HEK293T (cell line): ENCODE measurements around the gene FCN3.

Source experiments
- ARNT ChIP-seq: fragments of 450-650 bp; IDR thresholded peaks from 2 replicates; pipeline ENCODE4 v1.6.1; 2017; ENCODE audit warnings: mild to moderate bottlenecking
- BHLHE40 ChIP-seq: fragments of 450-650 bp; IDR thresholded peaks from 2 replicates; pipeline ENCODE4 v1.6.1; 2016; ENCODE audit warnings: mild to moderate bottlenecking, moderate library complexity, borderline replicate concordance
- ELF4 ChIP-seq: fragments of 450-650 bp; IDR thresholded peaks from 2 replicates; pipeline ENCODE4 v1.6.1; 2017; ENCODE audit warnings: antibody characterized with exemption
- HDGF ChIP-seq: fragments of 450-650 bp; IDR thresholded peaks from 2 replicates; pipeline ENCODE4 v1.6.1; 2017; ENCODE audit warnings: antibody characterized with exemption, borderline replicate concordance
- LEF1 ChIP-seq: fragments of 450-650 bp; IDR thresholded peaks from 2 replicates; pipeline ENCODE4 v1.6.1; 2017; ENCODE audit warnings: mild to moderate bottlenecking, borderline replicate concordance
- NFRKB ChIP-seq: fragments of 450-650 bp; IDR thresholded peaks from 2 replicates; pipeline ENCODE4 v1.6.1; 2016; ENCODE audit warnings: mild to moderate bottlenecking, moderate library complexity
- SP1 ChIP-seq: fragments of 450-650 bp; IDR thresholded peaks from 2 replicates; pipeline ENCODE4 v1.6.1; 2017
- TARDBP ChIP-seq: fragments of 450-650 bp; IDR thresholded peaks from 2 replicates; pipeline ENCODE4 v1.6.1; 2016
- ZNF384 ChIP-seq: fragments of 450-650 bp; IDR thresholded peaks from 2 replicates; pipeline ENCODE4 v1.6.1; 2016
- TF ChIP-seq, protein P1 (sequence below): fragments of 450-650 bp; IDR thresholded peaks from 2 replicates; pipeline ENCODE4 v1.6.1; 2016

DNA sequence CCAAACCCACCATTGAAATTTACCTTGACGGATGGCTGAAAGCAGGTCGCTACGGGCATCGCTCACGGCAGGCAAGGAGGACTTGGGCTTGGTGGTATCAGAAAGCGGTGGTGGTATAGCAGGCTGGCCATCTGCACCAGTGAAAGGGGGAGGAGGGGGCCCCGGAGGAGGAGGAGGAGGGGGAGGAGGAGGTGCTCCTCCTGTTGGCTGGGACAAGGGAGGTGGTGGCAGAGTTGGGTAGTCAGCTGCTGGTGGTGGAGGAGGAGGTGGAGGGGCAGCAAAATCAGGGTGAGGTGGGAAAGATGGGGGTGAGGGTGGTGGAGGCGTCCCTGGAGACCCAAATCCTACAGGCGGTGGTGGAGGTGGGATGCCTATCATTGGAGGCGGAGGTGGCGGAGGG is 35.0 kb upstream of the FCN3 start:
- TF ChIP-seq ARNT (no peak), HDGF (no peak), TARDBP (no peak), ZNF384 (no peak), SP1 (no peak), LEF1 (no peak), BHLHE40 (no peak), ELF4 (no peak), NFRKB (no peak)
- TF ChIP-seq, protein P1, sequence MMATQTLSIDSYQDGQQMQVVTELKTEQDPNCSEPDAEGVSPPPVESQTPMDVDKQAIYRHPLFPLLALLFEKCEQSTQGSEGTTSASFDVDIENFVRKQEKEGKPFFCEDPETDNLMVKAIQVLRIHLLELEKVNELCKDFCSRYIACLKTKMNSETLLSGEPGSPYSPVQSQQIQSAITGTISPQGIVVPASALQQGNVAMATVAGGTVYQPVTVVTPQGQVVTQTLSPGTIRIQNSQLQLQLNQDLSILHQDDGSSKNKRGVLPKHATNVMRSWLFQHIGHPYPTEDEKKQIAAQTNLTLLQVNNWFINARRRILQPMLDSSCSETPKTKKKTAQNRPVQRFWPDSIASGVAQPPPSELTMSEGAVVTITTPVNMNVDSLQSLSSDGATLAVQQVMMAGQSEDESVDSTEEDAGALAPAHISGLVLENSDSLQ = no peak
